Vagina (tissue), 2 donors: ENCODE data around the gene ST6GALNAC3.

ENCODE experiments used
- POLR2A ChIP-seq, 2 donors: fragments of 450-650 bp; IDR thresholded peaks; one replicate each; pipeline ENCODE4 v1.6.1; 2017; ENCODE audit warnings: antibody characterized with exemption in 2 of 2, mild to moderate bottlenecking in 2 of 2, moderate library complexity in 2 of 2
- POLR2AphosphoS5 ChIP-seq, 2 donors: sonication (generic); formaldehyde crosslinking; IDR thresholded peaks; one replicate each; pipeline ENCODE4 v1.9.0; 2017; ENCODE audit warnings: antibody characterized with exemption in 2 of 2, mild to moderate bottlenecking in 2 of 2, low read depth in 1 of 2; ENCODE audit not compliant: insufficient read depth in 1 of 2
- TF ChIP-seq, protein P1 (sequence below), 3 experiments: fragments of 450-650 bp in 2 of 3; fragments of 200-600 bp in 1 of 3; sonication (generic) in 1 of 3; IDR thresholded peaks; one replicate each; pipeline ENCODE4 v1.5.1; 2017 to 2019; ENCODE audit warnings: antibody characterized with exemption in 3 of 3, mild to moderate bottlenecking in 2 of 3, moderate library complexity in 2 of 3

DNA sequence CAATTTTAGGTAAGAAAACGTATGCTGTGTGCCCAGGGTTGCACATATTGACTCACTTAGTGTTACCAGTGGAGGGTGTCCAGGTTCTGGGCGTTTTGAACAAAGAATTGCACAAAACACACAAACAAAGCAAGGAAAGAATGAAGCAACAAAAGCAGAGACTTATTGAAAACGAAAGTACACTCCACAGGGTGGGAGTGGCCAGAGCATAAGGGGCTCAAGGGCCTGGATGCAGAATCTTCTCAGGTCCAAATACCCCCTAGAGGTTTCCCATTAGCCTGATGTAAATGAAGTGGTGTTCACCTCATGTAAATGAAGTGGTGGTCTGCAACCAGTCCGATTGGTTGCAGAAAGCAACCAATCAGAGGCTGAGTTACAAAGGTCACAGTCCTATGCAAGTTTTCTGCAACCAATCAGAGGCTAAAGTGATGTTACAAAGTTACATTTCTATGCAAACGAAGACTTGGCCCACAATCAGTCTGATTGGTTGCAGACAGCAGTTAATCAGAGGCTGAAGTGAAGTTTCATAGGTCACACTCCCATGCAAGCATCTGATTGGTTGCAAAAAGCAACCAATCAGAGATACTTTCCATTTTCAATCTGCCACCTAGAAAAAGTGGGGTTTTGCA is 228.3 kb downstream of the ST6GALNAC3 start:
- TF ChIP-seq, protein P1, sequence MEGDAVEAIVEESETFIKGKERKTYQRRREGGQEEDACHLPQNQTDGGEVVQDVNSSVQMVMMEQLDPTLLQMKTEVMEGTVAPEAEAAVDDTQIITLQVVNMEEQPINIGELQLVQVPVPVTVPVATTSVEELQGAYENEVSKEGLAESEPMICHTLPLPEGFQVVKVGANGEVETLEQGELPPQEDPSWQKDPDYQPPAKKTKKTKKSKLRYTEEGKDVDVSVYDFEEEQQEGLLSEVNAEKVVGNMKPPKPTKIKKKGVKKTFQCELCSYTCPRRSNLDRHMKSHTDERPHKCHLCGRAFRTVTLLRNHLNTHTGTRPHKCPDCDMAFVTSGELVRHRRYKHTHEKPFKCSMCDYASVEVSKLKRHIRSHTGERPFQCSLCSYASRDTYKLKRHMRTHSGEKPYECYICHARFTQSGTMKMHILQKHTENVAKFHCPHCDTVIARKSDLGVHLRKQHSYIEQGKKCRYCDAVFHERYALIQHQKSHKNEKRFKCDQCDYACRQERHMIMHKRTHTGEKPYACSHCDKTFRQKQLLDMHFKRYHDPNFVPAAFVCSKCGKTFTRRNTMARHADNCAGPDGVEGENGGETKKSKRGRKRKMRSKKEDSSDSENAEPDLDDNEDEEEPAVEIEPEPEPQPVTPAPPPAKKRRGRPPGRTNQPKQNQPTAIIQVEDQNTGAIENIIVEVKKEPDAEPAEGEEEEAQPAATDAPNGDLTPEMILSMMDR (IDR thresholded peaks at IDR 0.05), result no peak
- TF ChIP-seq POLR2AphosphoS5 (IDR thresholded peaks at IDR 0.05; ENCODE audit: insufficient read depth in 1 of 2, low read depth in 1 of 2) (no peak), POLR2A (IDR thresholded peaks at IDR 0.05) (no peak)
